Panc1 (cell line): ENCODE measurements around the gene ZBTB8OS.
"Not testable (repeated sequence)": the region's sequence is repeated elsewhere in the genome, so short reads cannot be mapped to it uniquely, and the experiment has no call there.

Experiments used
- CTCF ChIP-seq: fragments of 450-650 bp; IDR thresholded peaks from 2 replicates; pipeline ENCODE4 v1.5.1; 2017; ENCODE audit warnings: mild to moderate bottlenecking
- REST ChIP-seq, 2 experiments: IDR thresholded peaks; 2 replicates each; pipeline ENCODE4 v1.6.1; 2011 to 2012; ENCODE audit warnings: low read depth in 2 of 2, control low read depth in 1 of 2, low read length in 1 of 2, mild to moderate bottlenecking in 1 of 2, moderate library complexity in 1 of 2; ENCODE audit not compliant: insufficient read depth in 1 of 2
- SIN3A ChIP-seq: IDR thresholded peaks from 2 replicates; pipeline ENCODE4 v1.6.1; 2012; ENCODE audit warnings: low read depth, mild to moderate bottlenecking, low read length, moderate library complexity, borderline replicate concordance; ENCODE audit not compliant: insufficient read depth

GRCh38 chr1:32696996-32697395 is 46.6 kb upstream of the ZBTB8OS start:
- TF ChIP-seq SIN3A; CTCF; REST (IDR thresholded peaks at IDR 0.05; ENCODE audit: insufficient read depth in 1 of 2, low read depth in 2 of 2, low read length in 1 of 2): not testable (repeated sequence)
